Fibroblast of lung (primary cell): ENCODE measurements around the gene CLCA4.

Source experiments
- CTCF ChIP-seq, 2 donors: IDR thresholded peaks in 1 of 2; conservative IDR thresholded peaks in 1 of 2; 1 replicate in 1 of 2; 2 replicates in 1 of 2; pipeline ENCODE4 v1.5.1; 2011 to 2012; ENCODE audit warnings: low read length in 2 of 2, control low read depth in 1 of 2, inconsistent platforms in 1 of 2, low read depth in 1 of 2, mild to moderate bottlenecking in 1 of 2
- EZH2 ChIP-seq: IDR thresholded peaks from 2 replicates; pipeline ENCODE4 v1.5.1; 2012; ENCODE audit warnings: low read length, control low read depth, mild to moderate bottlenecking; ENCODE audit errors: missing control alignments

GRCh38 chr1:86515597-86515996 lies 31.3 kb upstream of the CLCA4 start:
- peak in 1 of 2 donors; percentile 47 for TF ChIP-seq CTCF (conservative IDR thresholded peaks at IDR 0.05 in 1 of 2, IDR thresholded peaks at IDR 0.05 in 1 of 2; ENCODE audit: low read depth in 1 of 2, low read length in 2 of 2)
- no peak for TF ChIP-seq EZH2
